Measurements from ENCODE around the gene CPA4. TPM values are rescaled to one million over a fixed set of nuclear protein-coding genes. Genes with fewer than 3 reads are reported as not detected.

CPA4 gene
- total RNA-seq, 4 donors from 2014 or later: 5.3 to 12.3 (median 9.6) TPM

DNA sequence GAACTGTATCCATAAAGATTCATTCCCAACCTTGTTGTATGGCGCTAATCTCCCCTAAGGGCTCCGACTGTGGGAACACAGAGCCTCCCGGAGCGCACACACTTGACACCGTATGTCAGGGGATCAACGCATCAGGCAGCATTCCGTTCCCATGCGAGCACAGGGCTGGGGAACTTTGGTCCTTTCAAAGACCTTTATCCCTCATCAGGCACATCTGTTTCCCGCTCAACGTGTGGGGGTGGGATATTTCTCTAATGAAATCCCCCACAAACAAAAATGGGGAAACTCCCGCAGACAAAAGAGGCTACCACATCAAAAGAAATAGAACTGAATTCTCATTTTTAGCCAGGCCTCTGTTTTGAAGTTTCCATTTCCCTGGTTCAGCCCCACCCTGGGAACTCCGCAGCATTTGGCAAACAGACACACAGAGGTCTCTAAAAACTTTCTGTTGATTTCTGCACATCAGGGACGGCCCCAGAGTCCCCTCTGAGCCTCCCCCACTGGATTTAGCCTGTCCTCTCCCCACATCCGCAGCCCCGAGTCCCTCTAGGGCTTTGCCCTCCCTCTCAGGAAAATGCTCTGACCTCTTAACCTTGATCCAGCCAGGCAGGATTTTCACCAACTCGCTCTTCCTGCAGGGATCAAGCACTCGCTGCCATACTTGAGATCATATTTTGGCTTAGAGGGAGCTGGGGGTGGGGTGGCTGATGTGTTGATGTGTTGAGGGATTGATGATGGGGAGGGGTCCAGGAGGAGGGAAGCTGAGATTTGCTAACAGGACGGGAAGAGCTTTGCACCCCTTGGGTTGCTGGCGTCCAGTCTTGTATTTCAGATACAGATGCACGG lies 58.2 kb downstream of the CPA4 start:
- peaks cover 0 to 11% (median 0%) of the 10 kb centered on the region in 4 donors for H3K27me3 ChIP-seq
- no peaks in the 10 kb centered on the region for H3K9me3 ChIP-seq
- DNase-seq: no peak
- peak overlapping the region; percentile 13 to 84 (median 71) for H3K27ac ChIP-seq
- no peaks in the 10 kb centered on the region for H3K36me3 ChIP-seq
- 39 to 49% methylated on average over 13 to 19 of the region's 20 CpGs for WGBS, 2 donors
- no peak overlapping the region for H3K4me3 ChIP-seq
- intact Hi-C loops (cut with DNase I): no loop called here
- TF ChIP-seq POLR2A (IDR thresholded peaks at IDR 0.05): no peak
- TF ChIP-seq CTCF (IDR thresholded peaks at IDR 0.05): no peak
- peaks cover 5 to 45% (median 21%) of the 10 kb centered on the region in 3 donors for H3K4me1 ChIP-seq

GRCh38 chr7:130351791-130352090 lies 58.8 kb downstream of the CPA4 start:
- no peak for TF ChIP-seq POLR2A (IDR thresholded peaks at IDR 0.05)
- TF ChIP-seq CTCF (IDR thresholded peaks at IDR 0.05): no peak
- Histone ChIP-seq H3K27ac (peak overlapping the region in 3 of 4 donors; percentile 70 to 84 (median 72)), H3K4me1 (peaks cover 11 to 51% (median 27%) of the 10 kb centered on the region in 3 donors), H3K9me3 (no peaks in the 10 kb centered on the region), H3K4me3 (no peak overlapping the region), H3K36me3 (no peaks in the 10 kb centered on the region), H3K27me3 (peaks cover 0 to 7% (median 0%) of the 10 kb centered on the region in 4 donors)
- 68 to 73% methylated on average over 4 to 6 of the region's 6 CpGs for WGBS, 2 donors
- intact Hi-C loops (cut with DNase I): no loop called here
- no peak for DNase-seq

- H3K4me3 ChIP-seq: peak overlapping the region in 1 of 4 donors; percentile 19
- no peaks in the 10 kb centered on the region for H3K36me3 ChIP-seq
- no peak for DNase-seq
- WGBS, 2 donors: 39 to 57% methylated on average over 19 to 20 of the region's 20 CpGs
- TF ChIP-seq POLR2A (IDR thresholded peaks at IDR 0.05): no peak
- TF ChIP-seq CTCF (IDR thresholded peaks at IDR 0.05): no peak
- peak overlapping the region; percentile 49 to 84 (median 71) for H3K27ac ChIP-seq
- intact Hi-C loops (cut with DNase I): no loop called here
- H3K9me3 ChIP-seq: no peaks in the 10 kb centered on the region
- peaks cover 11 to 58% (median 34%) of the 10 kb centered on the region in 3 donors for H3K4me1 ChIP-seq
- H3K27me3 ChIP-seq: peaks cover 0 to 7% (median 0%) of the 10 kb centered on the region in 4 donors
These were observed 59.5 kb downstream of the CPA4 start for GRCh38 chr7:130352194-130353074.

DNA sequence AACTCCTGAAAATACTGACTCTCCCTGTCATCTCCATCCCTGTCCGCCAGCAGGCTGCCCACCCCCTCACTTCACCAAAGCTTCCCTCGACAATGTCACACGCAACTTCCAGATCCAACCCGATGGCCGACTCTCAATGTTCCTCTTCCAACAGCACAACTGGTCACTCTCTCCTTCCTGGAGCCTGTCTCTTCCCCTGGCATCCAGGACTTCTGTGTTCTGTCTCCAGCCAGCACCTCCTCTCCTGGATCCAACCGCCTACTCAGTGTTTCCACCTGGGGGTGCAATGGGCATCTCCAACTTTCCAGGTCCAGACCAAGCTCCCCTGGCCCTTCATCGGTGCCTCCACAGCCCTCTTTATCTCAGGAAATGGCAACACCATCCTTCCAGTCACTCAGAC lies 60.2 kb downstream of the CPA4 start:
- no peak for TF ChIP-seq POLR2A (IDR thresholded peaks at IDR 0.05)
- TF ChIP-seq CTCF (IDR thresholded peaks at IDR 0.05): no peak
- Histone ChIP-seq H3K4me3 (no peak overlapping the region), H3K27me3 (peaks cover 0 to 7% (median 0%) of the 10 kb centered on the region in 4 donors), H3K27ac (peak overlapping the region in 3 of 4 donors; percentile 40 to 72 (median 56)), H3K9me3 (no peaks in the 10 kb centered on the region), H3K4me1 (peaks cover 11 to 60% (median 35%) of the 10 kb centered on the region in 3 donors), H3K36me3 (no peaks in the 10 kb centered on the region)
- DNase-seq: no peak
- 84 to 93% methylated on average over 7 of the region's 7 CpGs for WGBS, 2 donors
- intact Hi-C loops (cut with DNase I): no loop called here
